WTC11 (cell line): ENCODE data around the gene SECISBP2L.

ENCODE experiments used
- E2F5 ChIP-seq: sonication (generic); formaldehyde crosslinking; IDR thresholded peaks from 2 replicates; pipeline ENCODE4 v1.8.1; 2022; ENCODE audit warnings: mild to moderate bottlenecking, moderate library complexity, missing genetic modification reagents
- NR3C1 ChIP-seq: sonication (generic); formaldehyde crosslinking; conservative IDR thresholded peaks from 2 replicates; pipeline ENCODE4 v1.8.1; 2023; ENCODE audit warnings: low read depth, mild to moderate bottlenecking, missing genetic modification reagents
- PREB ChIP-seq: sonication (generic); formaldehyde crosslinking; IDR thresholded peaks from 2 replicates; pipeline ENCODE4 v1.8.1; 2022; ENCODE audit warnings: mild to moderate bottlenecking, missing genetic modification reagents, moderate library complexity, borderline replicate concordance
- RELA ChIP-seq: sonication (generic); formaldehyde crosslinking; IDR thresholded peaks from 2 replicates; pipeline ENCODE4 v1.8.1; 2022; ENCODE audit warnings: missing genetic modification reagents, mild to moderate bottlenecking, borderline replicate concordance
- SP1 ChIP-seq: sonication (generic); formaldehyde crosslinking; conservative IDR thresholded peaks from 2 replicates; pipeline ENCODE4 v1.8.1; 2022; ENCODE audit warnings: missing genetic modification reagents
- TP53 ChIP-seq: sonication (generic); formaldehyde crosslinking; IDR thresholded peaks from 2 replicates; pipeline ENCODE4 v1.8.1; 2023; ENCODE audit warnings: mild to moderate bottlenecking, missing genetic modification reagents
- TF ChIP-seq, protein P1 (sequence below): fragments of 200-600 bp; IDR thresholded peaks from 2 replicates; pipeline ENCODE4 v1.8.0; 2022; ENCODE audit warnings: antibody characterized with exemption
- TF ChIP-seq, protein P2 (sequence below): sonication (generic); formaldehyde crosslinking; IDR thresholded peaks from 2 replicates; pipeline ENCODE4 v1.8.1; 2023; ENCODE audit warnings: mild to moderate bottlenecking, missing genetic modification reagents

GRCh38 chr15:48963524-48964113 is 82.6 kb downstream of the SECISBP2L start, which contains the start of gene SHC4:
- TF ChIP-seq, protein P1, sequence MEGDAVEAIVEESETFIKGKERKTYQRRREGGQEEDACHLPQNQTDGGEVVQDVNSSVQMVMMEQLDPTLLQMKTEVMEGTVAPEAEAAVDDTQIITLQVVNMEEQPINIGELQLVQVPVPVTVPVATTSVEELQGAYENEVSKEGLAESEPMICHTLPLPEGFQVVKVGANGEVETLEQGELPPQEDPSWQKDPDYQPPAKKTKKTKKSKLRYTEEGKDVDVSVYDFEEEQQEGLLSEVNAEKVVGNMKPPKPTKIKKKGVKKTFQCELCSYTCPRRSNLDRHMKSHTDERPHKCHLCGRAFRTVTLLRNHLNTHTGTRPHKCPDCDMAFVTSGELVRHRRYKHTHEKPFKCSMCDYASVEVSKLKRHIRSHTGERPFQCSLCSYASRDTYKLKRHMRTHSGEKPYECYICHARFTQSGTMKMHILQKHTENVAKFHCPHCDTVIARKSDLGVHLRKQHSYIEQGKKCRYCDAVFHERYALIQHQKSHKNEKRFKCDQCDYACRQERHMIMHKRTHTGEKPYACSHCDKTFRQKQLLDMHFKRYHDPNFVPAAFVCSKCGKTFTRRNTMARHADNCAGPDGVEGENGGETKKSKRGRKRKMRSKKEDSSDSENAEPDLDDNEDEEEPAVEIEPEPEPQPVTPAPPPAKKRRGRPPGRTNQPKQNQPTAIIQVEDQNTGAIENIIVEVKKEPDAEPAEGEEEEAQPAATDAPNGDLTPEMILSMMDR, result no peak
- no peak for TF ChIP-seq E2F5 (CRISPR knock-in tag)
- no peak for TF ChIP-seq NR3C1 (CRISPR knock-in tag)
- TF ChIP-seq, protein P2, sequence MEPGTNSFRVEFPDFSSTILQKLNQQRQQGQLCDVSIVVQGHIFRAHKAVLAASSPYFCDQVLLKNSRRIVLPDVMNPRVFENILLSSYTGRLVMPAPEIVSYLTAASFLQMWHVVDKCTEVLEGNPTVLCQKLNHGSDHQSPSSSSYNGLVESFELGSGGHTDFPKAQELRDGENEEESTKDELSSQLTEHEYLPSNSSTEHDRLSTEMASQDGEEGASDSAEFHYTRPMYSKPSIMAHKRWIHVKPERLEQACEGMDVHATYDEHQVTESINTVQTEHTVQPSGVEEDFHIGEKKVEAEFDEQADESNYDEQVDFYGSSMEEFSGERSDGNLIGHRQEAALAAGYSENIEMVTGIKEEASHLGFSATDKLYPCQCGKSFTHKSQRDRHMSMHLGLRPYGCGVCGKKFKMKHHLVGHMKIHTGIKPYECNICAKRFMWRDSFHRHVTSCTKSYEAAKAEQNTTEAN (CRISPR knock-in tag), result no peak
- TF ChIP-seq PREB (CRISPR knock-in tag), result no peak
- no peak; the same call in 1 of the 2 replicates for TF ChIP-seq SP1
- no peak for TF ChIP-seq TP53
- TF ChIP-seq RELA (CRISPR knock-in tag), result no peak
